Measurements from ENCODE around the gene ATP8B3.

The ATP8B3 gene

GRCh38 chr19:1790054-1790792 lies 21.9 kb downstream of the ATP8B3 start:
- DNase-seq = no peak

GRCh38 chr19:1789261-1790041 lies 22.6 kb downstream of the ATP8B3 start:
- DNase-seq = no peak

- no peak for DNase-seq
Measured at GRCh38 chr19:1787116-1787515, 25.0 kb downstream of the ATP8B3 start.

- DNase-seq = no peak
Measured at GRCh38 chr19:1786668-1787067, 25.4 kb downstream of the ATP8B3 start.

- DNase-seq = no peak
Measured at GRCh38 chr19:1785310-1785709, 26.8 kb downstream of the ATP8B3 start.

GRCh38 chr19:1783874-1784273 lies 28.2 kb downstream of the ATP8B3 start:
- no peak for DNase-seq

GRCh38 chr19:1783354-1783753 lies 28.7 kb downstream of the ATP8B3 start:
- DNase-seq = no peak

GRCh38 chr19:1782521-1782920 lies 29.6 kb downstream of the ATP8B3 start:
- no peak for DNase-seq

GRCh38 chr19:1780272-1780958 lies 31.7 kb downstream of the ATP8B3 start:
- no peak for DNase-seq

- no peak for DNase-seq
Measured at GRCh38 chr19:1779574-1779973, 32.5 kb downstream of the ATP8B3 start.

- no peak for DNase-seq
Measured at GRCh38 chr19:1777149-1777548, 34.9 kb downstream of the ATP8B3 start.

- no peak for DNase-seq
Measured at GRCh38 chr19:1776606-1777147, 35.4 kb downstream of the ATP8B3 start.

- no peak for DNase-seq
Measured at GRCh38 chr19:1775951-1776605, 36.0 kb downstream of the ATP8B3 start.

- DNase-seq = no peak
Measured at GRCh38 chr19:1774989-1775772, 36.9 kb downstream of the ATP8B3 start.

- no peak for DNase-seq
Measured at GRCh38 chr19:1773184-1773583, 38.9 kb downstream of the ATP8B3 start.

GRCh38 chr19:1770866-1771576 lies 41.1 kb downstream of the ATP8B3 start:
- no peak for DNase-seq

GRCh38 chr19:1769645-1769985 lies 42.5 kb downstream of the ATP8B3 start:
- no peak for DNase-seq

- DNase-seq = no peak
Measured at GRCh38 chr19:1768918-1769644, 43.0 kb downstream of the ATP8B3 start.

GRCh38 chr19:1768248-1768647 lies 43.8 kb downstream of the ATP8B3 start:
- DNase-seq = no peak

GRCh38 chr19:1767464-1767933 lies 44.6 kb downstream of the ATP8B3 start:
- DNase-seq = peak; percentile 60
